ENCODE data around the gene NFYC. TPM values are rescaled to one million over a fixed set of nuclear protein-coding genes. Genes with fewer than 3 reads are reported as not detected.

Gene NFYC
- 32.5 and 37.2 TPM in 2 replicates for total RNA-seq

DNA sequence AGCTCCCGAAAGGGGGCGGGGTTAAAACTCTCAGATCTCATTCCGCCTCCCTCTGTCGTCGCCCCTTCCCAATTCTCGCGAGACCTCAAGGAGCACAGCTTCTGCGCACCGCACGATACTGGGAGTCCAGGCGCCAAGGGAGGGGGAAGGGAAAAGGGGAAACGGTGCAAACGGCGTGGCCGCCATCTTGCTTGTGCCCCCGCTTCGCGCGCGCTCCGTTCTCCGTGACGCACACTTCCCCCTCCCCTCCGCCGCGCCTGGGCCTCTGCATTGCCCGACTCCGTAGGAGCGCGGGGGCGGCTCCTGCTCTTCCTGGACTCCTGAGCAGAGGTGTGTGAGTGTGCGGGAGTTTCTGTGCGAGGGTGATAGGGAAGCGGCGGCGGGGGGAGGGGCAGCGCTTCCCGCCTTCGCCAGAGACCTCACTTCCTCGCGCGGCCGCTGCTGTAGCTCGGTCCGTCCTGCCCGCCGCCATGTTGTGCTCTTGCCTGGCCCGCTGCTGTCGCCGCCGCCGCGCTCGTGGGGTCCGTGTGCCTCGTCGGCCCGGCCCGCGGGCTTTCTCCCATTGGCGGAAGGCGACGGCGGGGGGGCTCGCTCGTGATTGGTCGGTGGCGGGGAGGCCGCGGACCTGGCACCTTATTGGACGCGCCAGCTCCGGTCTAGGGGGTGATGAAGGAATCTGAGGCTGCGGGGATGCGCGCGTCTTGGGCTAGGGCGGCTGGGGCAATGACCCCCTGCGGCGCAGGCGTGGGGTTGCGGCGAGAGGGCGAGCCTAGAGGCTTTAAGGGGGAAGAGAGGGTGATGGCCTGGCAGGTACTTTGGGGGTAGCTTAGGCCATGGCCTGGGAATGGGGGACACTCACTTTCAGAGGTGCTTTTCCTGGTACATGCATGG, at the start of gene NFYC:
TSS of gene NFYC (plus strand) at position 167 of the 891 bp plus-strand sequence. CDS start 47,140 bp downstream, outside the sequence.
- peak; percentile 95 for DNase-seq (ENCODE audit: extremely low read depth, low read depth, low spot score)

DNA sequence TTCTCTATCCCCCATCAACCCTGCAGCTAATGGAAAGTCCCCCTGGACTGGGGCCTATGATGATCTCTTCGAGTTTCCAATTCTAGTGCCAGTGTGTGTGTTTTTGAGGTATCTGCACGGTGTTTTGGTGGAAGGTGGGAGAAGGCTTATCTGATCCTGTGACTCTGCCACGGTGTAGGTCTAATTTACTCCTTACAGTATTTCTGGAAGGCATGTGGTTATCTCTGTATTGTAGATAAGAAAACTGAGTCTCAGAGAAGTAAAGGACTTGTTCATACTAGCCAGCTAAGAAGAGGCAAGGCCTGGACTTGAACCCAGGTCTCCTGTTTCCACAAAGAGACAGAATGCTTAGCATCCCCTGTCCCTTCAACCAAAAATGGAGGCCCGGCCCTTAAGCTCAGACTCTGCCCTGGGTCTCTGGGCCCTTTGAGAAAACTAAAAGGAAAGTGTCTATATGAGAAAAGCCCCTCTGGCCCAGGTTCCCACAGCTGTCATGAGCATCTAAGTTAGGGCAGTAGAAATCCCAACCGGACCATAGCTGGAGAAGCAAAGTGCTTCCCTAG, 46.3 kb upstream of the NFYC start:
- DNase-seq (ENCODE audit: extremely low read depth, low read depth, low spot score), result no peak

DNA sequence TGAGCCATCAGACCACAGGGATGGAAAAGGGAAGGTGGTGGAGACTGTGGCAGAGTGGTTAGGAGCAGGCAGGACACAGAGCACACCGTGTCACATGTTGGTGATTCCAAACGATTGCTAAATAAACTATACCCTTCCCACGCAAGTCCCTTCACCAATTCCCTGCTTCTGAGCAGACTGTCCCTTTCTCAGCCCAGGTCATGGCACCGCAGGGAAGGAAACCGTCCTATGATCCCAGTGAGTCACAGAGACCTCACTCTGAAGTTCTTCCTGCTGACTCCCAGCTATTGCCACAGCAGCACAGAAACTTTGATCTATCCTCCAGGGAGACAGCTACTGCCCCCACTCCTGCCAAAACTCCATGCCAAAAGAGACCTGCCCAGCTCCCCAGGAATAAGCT, 45.2 kb upstream of the NFYC start:
- DNase-seq (ENCODE audit: extremely low read depth, low read depth, low spot score), result no peak

DNA sequence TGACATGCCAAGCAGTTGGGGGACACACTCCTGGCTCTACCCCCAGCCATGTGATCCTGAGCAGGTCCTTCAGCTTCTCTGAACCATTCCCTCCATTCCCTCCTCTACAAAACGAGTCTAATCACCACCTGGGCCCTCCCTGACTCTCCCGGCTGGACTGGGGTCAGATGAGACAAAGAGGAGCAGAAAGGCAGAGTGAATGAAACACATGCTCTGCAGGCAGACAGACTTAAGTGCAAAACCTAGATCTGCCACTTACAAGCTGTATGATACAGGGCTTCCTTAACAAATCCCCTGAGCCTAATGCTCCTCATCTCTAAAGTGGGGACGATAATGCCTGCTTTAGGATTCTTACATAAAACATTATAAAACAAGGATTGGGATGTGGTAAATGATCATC, 43.3 kb upstream of the NFYC start:
- DNase-seq (ENCODE audit: extremely low read depth, low read depth, low spot score), result no peak

DNA sequence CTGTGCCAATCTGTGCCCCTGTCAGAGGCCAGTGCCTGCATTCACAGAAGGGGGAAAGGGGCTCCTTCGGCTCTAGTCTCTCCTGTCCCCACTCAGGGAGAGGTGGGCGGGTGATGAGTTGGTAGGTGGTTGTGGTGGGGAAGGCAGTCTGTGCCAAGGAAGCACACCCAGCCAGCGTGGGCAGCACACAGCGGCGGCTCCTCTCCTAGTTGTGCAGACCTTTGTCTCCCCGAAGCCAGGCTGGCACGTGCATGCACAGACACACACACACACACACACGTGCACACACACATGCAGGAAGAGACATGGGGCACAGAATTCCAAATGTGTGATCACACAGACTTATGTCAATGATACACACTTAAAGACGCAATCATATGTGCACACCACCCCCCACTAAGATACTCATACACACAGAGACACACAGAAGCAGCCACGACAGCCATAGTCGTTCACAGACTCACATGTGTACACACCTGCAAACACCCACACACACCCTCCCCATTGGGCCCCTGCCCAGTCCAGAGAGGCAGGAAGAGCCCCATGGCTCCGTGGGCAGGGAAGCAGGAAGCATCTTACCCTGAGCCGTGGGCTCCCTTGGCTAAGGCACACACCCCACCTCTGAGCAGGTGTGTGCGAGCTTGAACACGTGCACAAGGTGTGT, 42.4 kb upstream of the NFYC start:
- no peak for DNase-seq (ENCODE audit: extremely low read depth, low read depth, low spot score)

DNA sequence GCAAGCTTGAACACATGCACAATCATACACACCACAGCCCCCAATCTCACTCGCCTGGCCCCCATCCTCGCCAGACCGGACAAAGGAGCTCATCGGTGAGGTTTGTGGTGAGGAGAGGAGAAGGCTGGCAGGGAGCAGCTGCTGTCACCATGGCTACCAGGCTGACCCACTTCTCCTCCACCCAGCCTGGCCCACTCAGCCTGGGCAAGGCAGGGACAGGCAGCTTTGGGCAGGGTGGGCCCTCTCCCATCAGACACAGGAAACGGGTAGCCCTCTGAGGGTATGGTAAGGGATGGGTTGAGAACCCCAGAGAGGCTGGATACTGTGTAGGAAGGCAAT, 41.9 kb upstream of the NFYC start:
- no peak for DNase-seq (ENCODE audit: extremely low read depth, low read depth, low spot score)

DNA sequence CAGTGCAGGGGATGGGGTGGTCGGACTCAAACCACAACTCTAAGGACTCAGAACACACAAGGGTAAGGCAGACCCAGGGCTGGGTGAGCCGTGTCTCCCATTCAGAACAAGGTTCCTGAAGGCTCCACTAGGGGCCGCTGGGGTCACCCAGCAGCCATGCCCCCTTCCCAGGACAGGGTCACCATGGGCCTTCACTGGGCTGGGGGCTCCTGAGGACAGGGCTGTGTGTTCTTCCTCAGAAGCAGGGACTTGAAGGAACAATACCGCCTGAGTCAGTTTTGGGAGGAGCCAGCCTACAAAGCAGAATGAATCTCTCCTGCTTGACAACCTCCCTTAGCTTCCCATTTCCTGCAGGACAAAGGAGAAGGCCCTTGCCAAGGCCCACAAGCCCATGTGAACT, 41.4 kb upstream of the NFYC start:
- DNase-seq (ENCODE audit: extremely low read depth, low read depth, low spot score), result no peak

DNA sequence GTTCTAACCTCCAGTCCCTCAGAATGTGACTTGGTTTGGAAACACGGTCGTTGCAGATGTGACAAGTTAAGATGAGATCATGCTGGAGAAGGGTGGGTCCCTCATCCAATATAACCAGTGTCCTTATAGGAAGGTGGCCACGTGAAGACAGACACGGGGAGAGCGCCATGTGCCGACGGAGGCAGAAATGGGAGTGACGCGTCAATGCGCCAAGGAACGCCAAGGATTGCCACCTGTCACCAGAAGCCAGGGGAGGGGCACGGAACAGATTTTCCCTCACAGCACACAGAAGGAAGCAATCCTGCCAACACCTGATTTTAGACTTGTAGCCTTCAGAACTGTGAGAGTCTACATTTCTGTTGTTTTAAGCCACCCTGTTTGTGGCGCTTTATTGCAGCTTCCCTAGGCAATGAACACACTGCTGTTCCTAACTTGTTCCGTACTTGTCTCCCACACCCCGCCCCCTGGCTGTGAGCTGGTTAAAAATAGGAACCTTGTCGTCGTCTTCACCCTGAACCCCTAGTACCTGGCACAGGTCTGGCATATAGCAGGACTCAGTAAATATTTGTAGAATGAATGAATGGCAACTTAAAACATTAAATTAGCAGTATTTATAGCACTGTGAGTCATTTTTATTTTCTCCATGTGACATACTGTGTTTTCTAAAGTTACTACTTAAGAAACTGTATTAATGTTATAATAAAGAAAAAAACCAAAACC, 40.2 kb upstream of the NFYC start:
- DNase-seq (ENCODE audit: extremely low read depth, low read depth, low spot score), result no peak

DNA sequence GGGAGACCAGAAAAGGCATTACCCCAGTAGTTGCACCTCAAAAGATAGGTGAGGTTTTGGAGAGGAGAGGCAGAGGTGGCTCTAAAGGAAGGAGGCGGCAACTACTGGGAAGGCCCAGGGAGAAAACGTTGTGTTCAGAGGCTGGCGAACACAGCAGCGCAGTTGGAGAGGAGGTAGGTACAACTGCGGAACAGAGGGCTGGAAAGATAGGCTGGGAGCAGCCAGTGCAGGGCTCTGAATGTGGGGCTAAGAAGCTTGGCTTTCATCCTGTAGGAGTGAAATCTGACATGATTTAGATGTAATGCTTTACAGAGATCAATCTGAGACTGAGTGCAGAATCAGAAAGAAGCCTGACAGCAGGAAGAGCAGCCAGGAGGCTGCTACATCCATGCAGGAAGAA, 39.0 kb upstream of the NFYC start:
- no peak for DNase-seq (ENCODE audit: extremely low read depth, low read depth, low spot score)

DNA sequence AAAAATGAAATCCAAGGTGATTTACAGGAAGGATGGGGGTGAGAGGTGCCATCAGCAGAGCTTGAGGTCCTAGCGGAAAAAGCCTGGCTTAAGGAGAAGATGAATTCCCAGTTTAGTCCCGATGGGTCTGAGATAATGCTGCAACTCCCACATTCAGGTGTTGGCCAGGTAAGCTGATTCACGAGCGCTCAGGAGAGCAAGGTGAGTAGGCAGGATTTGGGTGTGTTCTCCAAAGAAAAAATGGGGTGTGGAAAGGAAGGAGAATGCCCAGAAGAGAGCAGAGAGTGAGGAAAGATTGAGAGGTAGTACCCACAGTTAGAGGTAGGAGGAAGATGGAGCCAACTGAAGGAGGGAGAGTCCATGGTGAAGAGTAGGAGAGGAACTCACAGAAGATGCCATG, 38.5 kb upstream of the NFYC start:
- no peak for DNase-seq (ENCODE audit: extremely low read depth, low read depth, low spot score)

DNA sequence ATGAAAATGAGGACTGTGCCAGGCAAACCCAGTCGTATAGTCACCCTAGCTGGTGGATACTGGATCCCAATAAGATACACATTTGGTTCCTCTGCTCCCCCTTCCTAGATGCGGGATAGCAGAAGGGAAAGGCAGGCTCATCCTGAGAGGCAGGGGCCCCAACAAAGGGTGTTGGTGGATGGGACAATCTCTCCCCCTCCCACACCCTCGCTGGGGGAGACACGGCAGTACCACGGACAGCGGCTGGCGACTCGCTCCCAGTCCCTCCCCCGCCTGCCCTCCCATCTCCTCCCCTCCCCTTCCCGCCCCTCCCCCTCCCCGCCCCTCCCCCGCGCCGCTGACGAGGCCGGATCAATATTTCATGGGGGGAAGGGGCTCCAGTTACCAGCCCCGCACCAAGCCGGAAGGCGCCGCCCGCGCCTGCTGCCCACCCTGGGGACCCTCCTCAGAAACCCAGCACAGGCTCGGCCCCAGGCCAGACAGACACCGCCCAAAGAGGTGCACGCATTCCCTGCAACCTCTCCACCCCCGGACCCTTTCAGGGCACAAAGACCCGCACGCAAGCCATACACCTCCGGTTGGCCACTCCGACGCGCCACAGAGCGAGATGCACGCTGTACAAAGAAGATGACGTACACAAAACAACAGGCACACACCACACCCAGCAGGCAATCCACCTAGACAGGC, 37.5 kb upstream of the NFYC start:
- DNase-seq (ENCODE audit: extremely low read depth, low read depth, low spot score), result no peak

DNA sequence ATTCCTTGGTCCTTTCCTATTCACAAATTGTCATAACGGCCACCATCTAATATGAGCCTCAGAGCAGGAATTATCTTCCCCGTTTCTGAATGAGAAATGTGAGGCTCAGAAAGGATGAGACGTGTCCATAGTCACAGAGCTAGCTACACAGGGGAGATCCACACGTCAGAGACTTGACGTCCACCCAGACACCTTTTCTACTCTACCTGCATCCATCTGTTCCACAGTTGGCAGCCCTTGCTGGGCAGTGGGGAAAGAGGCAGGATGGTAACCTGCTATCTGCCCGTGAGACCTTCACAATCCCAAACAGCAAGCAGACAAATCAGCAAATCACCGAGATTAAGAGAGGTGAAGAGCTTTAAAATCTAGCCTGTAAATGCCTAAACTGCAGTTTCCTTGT, 34.5 kb upstream of the NFYC start:
- DNase-seq (ENCODE audit: extremely low read depth, low read depth, low spot score), result no peak

DNA sequence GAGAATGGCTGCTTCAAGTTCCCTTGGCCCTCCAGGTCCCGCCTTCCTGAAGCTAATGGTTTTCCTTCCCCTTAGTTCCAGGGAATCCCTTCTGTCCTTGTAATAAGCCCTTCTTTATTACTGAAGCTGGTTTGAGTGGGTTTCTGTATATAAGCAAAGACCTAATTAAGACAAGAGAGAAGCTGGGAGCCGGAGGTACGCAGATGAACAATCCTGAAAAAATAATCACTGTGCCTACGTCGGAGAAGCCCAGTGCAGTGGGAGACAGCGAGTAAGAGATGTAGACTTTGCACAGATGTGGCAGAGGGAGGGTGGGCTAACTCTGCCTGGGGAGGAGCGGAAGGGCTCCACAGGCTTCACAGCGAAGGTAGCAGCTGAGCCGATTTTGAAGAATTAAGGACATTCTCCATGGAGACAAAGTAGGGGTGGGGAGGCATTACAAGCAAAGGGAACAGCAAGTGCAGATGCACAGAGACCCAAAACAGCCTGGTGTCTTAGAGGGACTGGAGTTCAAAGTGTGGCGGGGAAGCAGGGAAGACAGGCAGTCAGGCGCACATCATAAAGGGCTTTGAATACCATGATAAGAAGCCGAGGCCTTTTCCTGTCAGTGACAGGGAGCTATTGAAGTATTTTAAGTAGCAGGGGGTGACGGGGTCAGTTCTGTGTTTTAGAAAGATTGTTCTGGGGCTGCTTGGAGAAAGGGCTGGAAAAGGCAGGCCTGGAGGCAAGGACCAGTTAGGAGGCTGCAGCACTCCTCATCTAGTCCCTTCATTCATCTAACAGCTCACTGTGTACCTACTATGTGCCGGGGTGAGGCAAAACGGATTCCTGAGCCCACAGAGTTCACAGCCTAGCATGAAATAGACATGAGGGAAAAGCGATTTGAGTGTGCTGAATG, 32.5 kb upstream of the NFYC start:
- no peak for DNase-seq (ENCODE audit: extremely low read depth, low read depth, low spot score)

DNA sequence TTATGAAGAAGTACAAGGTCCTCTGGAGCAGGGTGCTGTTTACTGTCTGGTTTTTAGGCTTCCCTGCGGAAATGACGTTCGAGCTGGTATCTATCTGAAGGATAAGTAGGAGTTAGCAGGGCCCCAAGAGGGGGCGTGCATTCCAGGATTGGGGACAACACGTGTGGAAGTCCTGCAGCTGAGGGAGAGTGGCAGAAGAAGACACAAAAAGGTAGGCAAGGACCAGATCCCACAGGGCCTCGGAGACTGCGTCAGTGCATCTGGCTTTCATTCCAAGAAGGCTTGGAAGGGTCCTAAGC, 31.9 kb upstream of the NFYC start:
- DNase-seq (ENCODE audit: extremely low read depth, low read depth, low spot score), result no peak

DNA sequence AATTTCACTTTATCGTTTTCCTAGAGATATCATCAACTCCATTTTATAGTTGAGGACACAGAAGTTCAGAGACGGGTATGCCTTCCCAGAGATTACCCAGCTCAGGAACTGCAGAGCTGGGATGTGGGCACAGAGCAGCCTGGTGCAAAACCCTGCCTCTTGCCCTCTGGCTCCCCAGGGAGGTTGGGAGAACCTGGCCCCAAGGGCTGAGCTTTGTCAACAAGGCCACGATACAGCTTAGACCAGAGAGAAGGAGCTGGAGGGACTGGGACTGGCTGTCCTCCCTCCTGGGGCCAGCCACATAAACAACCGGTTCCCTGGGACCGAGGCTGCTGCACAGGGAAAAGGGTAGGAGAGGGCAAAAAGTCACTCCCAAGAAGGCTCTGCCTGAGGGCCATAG, 29.8 kb upstream of the NFYC start:
- DNase-seq (ENCODE audit: extremely low read depth, low read depth, low spot score), result no peak

DNA sequence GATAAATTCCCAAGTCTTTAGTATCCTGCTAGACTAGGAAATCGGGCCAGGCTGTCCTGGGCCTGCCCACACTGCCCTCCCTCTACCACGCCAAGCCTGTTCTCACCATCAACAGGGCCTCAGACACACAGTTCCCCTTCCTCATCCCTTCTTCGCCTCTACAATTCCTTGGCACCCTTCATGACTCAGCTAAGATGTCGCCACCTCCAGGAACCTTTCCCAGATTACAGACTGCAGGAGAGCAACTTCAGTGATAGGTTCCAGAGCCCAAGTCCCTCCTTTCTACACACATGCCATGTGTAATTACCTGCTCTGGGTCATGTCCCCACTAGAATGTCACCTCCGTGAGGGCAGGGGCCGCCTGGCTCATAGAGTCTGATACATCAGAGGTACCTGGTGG, 29.4 kb upstream of the NFYC start:
- DNase-seq (ENCODE audit: extremely low read depth, low read depth, low spot score), result no peak

DNA sequence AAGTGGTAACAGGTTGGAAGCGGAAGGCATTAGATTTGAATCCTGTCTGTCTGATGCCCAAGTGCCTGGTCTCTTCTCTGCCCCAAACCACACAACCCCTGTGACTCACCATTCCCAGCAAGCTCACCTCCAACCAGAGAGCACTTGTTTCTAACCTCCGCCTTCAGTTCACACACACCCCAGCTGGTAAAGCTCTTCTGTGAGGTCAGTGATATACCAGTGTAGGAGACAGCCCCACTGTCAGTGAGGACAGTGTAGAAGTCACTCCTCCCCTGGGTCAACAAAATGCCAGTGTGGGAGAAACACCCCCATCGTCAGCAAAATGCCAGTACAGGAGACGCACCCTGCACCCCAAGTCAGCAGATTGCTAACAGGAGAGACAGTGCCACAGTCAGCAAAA, 28.6 kb upstream of the NFYC start:
- DNase-seq (ENCODE audit: extremely low read depth, low read depth, low spot score), result no peak

DNA sequence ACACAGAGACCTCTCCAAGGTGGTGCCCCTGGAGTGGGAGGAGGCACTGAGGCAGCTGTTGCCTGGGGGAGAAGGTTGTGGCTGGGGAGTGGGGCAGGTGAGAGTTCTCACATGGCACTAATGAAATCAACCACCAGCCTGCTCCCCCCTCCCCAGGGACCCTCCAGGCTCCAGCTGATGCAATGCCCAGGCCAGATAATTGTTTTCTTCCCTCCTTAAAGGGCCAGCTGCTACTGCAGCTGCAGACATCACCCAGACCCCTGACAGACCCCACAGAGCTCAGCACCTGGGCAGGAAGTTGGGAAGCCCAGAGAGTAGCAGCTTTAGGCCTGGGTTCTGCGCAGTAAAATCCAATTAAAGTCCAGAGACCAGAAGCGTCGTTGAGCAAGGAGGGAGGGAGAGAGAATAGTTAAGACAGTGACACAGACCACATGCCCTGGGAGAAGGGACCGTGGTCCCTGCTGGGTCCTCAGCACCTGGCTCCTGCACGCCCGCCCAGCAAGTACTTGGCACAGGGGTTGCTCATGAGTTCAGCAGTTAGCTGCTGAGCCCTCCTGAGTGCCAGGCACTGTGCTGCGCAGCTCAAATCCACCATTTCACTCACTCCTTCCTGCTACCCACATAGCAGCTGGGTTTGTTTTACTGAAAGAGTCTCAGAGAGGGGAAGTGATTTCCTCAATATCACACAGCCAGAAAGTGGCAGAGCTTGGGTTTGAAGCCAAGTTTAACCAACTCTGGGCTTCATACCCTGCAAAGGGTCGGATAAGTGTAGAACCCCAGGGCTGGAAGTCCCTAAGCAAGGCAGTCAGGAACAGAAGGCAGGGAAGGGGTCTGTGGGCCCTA, 28.0 kb upstream of the NFYC start:
- no peak for DNase-seq (ENCODE audit: extremely low read depth, low read depth, low spot score)

DNA sequence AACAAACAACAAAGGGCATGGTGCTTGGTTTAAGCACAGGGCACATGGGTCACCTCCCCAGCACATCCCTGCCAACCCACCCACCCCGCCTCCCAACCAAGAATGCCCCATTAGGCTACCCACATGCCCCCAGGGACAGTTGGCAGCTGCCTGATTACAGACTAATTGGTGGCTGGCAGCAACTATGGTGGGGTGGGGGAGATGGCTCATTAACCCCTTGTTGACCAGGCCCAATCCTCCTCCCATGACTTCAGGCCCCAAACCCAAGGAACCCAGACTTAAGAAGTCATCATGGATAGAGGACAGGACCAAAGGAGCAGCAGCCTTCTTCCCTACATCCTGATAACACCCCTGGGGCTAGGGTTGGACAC, 27.4 kb upstream of the NFYC start:
- no peak for DNase-seq (ENCODE audit: extremely low read depth, low read depth, low spot score)

All from glomerular endothelial cell (primary cell).